ENCODE measurements around the gene KCTD6. TPM values are rescaled to one million over a fixed set of nuclear protein-coding genes. Genes with fewer than 3 reads are reported as not detected.
"Not testable (repeated sequence)": the region's sequence is repeated elsewhere in the genome, so short reads cannot be mapped to it uniquely, and the experiment has no call there.

The KCTD6 gene
- total RNA-seq, 2 experiments from 2014 or later = 5.6 to 5.8 TPM

DNA sequence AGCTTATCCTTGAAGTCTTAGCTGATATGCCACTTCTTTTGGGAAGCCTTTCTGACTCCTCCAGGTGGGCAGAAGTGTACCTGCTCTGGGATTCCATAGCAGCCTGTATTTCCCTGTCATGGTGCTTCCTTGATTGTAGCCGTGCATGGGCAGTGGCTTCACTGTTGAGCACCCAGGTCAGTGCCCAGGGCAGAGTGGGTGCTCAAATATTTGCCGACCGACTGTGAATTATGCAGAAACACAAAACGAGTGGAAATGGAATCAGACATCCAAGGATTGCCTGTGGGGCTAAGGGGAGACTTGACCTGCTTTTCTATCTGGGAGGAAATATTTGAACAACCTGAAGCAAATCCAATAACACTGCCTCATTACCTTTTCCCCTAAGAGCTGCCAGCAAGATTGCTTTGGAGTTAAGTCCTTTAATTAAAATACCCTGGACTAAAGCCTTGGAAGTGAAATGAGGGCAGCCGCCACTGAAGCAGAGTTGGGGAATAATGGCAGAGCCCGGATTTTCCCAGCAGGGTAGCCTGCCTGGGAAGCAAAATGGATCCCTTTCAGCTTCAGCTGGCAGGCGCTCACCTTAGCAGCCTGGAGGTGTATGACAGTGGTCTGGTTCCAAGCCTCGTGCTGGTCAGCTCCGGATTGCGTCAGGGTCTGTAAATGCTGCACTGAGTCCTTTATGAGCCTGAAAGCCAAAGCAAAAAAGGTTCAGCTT, 30.2 kb downstream of the KCTD6 start:
- TF ChIP-seq, protein P1, sequence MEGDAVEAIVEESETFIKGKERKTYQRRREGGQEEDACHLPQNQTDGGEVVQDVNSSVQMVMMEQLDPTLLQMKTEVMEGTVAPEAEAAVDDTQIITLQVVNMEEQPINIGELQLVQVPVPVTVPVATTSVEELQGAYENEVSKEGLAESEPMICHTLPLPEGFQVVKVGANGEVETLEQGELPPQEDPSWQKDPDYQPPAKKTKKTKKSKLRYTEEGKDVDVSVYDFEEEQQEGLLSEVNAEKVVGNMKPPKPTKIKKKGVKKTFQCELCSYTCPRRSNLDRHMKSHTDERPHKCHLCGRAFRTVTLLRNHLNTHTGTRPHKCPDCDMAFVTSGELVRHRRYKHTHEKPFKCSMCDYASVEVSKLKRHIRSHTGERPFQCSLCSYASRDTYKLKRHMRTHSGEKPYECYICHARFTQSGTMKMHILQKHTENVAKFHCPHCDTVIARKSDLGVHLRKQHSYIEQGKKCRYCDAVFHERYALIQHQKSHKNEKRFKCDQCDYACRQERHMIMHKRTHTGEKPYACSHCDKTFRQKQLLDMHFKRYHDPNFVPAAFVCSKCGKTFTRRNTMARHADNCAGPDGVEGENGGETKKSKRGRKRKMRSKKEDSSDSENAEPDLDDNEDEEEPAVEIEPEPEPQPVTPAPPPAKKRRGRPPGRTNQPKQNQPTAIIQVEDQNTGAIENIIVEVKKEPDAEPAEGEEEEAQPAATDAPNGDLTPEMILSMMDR (IDR thresholded peaks at IDR 0.05) = no peak
- ChIA-PET POLR2A (no interaction called here), CTCF (interaction anchor here (0.9 to 1.3 kb wide), 2 partner anchors 11 to 58 kb away, joined by 3 read pairs; no protein-coding TSS in a partner anchor)
- no peaks in the 10 kb centered on the region for H3K36me3 Mint-ChIP-seq (ENCODE audit: low read depth)
- H3K4me3 Mint-ChIP-seq = no peak overlapping the region
- no peak overlapping the region for H3K27ac Mint-ChIP-seq
- intact Hi-C loops (cut with micrococcal nuclease) = no loop called here
- H3K27me3 Mint-ChIP-seq = no peaks in the 10 kb centered on the region
- H3K9me3 Mint-ChIP-seq = no peaks in the 10 kb centered on the region
- no peak for ATAC-seq
- DNase-seq = no peak
- peaks cover 2% of the 10 kb centered on the region for H3K4me1 Mint-ChIP-seq (ENCODE audit: low read depth)

DNA sequence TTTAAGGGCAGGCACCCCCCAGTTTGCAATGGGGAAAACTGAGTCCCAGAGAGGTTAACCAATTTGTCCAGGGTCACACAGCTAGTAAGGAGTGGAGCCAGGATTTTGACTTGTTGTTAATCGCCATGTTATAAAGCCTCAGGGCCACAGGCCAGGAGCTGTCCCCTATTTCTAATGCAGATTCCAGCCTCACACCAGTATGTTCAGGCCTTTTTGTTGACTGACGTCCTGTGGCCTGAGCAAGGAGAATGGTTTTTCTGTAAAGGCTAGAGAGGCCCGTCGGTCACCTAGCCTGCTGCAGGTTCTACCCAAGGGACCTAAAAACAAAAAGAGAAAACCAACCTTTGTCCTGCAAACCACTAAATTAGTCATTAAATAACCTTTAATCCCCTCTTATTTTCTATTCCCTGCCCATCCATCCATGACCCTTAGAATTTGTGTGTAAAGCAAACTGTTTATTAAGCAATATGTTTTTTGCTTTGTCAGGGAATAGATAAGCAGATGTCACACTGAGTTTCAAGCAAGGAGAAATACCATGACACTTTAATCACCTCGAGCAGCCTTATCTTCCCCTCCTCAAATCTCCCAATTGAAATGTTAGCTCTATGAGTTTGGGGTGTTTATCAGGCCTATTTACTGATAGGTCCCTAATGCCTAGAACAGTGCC, 31.0 kb downstream of the KCTD6 start:
- POLR2A ChIA-PET = no interaction called here

DNA sequence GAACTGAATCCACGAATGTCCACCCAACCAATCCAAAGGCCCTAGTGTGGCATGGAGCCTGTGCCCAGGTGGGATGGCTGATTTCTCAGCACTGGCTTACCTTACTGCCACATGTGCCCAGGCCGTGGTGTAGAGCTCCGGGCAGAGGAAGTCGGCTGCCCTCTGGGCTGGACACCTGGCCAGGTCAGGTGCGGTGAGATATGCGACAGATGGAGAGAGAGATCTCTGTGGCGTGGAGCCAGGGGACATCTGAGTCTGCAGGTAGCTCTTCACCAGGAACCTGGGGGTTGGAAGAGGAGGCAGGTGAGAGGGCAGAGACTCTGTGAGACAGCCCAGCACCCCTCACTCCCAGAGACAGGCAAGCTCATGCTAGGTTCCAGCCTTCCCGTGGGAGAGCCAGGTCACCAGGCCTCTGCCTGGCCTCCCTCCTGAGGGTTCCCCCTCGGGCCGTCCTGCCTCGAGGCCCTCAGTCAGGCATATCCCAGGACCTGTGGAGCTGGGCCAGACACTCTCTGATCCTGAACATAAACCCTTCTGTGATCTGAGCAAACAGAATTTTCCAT, 32.5 kb downstream of the KCTD6 start:
- Mint-ChIP-seq H3K4me1 (ENCODE audit: low read depth) (peaks cover 2% of the 10 kb centered on the region), H3K4me3 (no peak overlapping the region), H3K36me3 (ENCODE audit: low read depth) (no peaks in the 10 kb centered on the region), H3K27ac (no peak overlapping the region), H3K27me3 (no peaks in the 10 kb centered on the region), H3K9me3 (no peaks in the 10 kb centered on the region)
- intact Hi-C loops (cut with micrococcal nuclease) = no loop called here
- DNase-seq = no peak
- ChIA-PET CTCF (interaction anchor here (1.1 to 1.5 kb wide), 4 partner anchors 9 to 217 kb away, joined by 3 to 4 read pairs (median 3); no protein-coding TSS in a partner anchor), POLR2A (no interaction called here)
- no peak for ATAC-seq
- TF ChIP-seq, protein P1 (IDR thresholded peaks at IDR 0.05) = no peak

More for the DNA sequence above, 31.0 kb downstream of the KCTD6 start:
- ATAC-seq (no peak), DNase-seq (no peak)
- H3K4me3 Mint-ChIP-seq = no peak overlapping the region
- H3K4me1 Mint-ChIP-seq (ENCODE audit: low read depth) = peaks cover 2% of the 10 kb centered on the region
- no peaks in the 10 kb centered on the region for H3K9me3 Mint-ChIP-seq
- no peaks in the 10 kb centered on the region for H3K36me3 Mint-ChIP-seq (ENCODE audit: low read depth)
- no peaks in the 10 kb centered on the region for H3K27me3 Mint-ChIP-seq
- no peak overlapping the region for H3K27ac Mint-ChIP-seq
- TF ChIP-seq, protein P1 (IDR thresholded peaks at IDR 0.05) = no peak
- CTCF ChIA-PET = interaction anchor here (0.9 to 1.3 kb wide), 2 partner anchors 10 to 59 kb away, joined by 3 read pairs; no protein-coding TSS in a partner anchor
- intact Hi-C loops (cut with micrococcal nuclease) = no loop called here

DNA sequence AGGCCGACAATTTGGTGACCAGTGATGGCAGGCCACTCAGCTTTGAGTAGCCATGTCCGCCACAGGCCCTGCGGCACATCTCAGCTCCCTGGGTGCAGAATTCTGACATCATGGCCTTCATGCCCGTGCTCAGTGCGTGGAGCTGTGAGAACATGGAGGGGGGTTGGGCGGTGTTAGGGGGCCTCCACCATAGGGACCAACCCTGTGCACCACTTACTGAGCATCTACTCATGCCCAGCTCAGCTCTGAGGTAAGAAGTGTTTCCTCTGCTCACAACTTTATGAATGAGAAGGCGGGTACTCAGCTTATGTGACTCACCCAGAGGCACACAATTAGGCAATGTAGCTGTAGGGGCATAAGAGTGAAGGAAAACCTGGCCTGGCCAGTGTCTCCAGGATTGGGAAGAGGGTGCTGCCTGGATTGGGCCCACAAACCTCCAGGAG, 34.6 kb downstream of the KCTD6 start:
- ChIA-PET CTCF (interaction anchor here (0.6 to 1.0 kb wide), 2 partner anchors 27 to 34 kb away, joined by 3 to 5 read pairs; partner anchors contain the start of gene KCTD6), POLR2A (no interaction called here)
- TF ChIP-seq, protein P1 (IDR thresholded peaks at IDR 0.05) = no peak
- H3K4me1 Mint-ChIP-seq (ENCODE audit: low read depth) = no peaks in the 10 kb centered on the region
- intact Hi-C loops (cut with micrococcal nuclease) = no loop called here
- H3K9me3 Mint-ChIP-seq = no peaks in the 10 kb centered on the region
- H3K36me3 Mint-ChIP-seq (ENCODE audit: low read depth) = no peaks in the 10 kb centered on the region
- H3K27me3 Mint-ChIP-seq = no peaks in the 10 kb centered on the region
- no peak overlapping the region for H3K27ac Mint-ChIP-seq
- DNase-seq = no peak
- ATAC-seq = peak; percentile 37
- H3K4me3 Mint-ChIP-seq = no peak overlapping the region

DNA sequence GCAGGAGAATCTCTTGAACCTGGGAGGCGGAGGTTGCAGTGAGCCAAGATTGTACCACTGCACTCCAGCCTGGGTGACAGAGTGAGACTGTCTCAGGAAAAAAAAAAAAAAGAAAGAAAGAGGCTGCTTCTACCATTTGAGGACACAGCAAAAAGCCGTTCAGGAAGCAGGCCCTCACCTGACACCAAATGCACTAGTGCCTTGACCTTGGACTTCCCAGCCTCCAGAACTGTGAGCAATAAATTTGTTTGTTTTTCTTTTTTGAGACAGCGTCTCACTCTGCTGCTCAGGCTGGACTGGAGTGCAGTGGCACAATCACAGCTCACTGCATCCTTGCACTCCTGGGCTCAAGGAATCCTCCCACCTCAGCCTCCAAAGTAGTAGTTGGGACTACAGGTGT, 35.5 kb downstream of the KCTD6 start:
- DNase-seq; H3K36me3 Mint-ChIP-seq (ENCODE audit: low read depth); POLR2A ChIA-PET; H3K4me1 Mint-ChIP-seq (ENCODE audit: low read depth); ATAC-seq; H3K27ac Mint-ChIP-seq; H3K4me3 Mint-ChIP-seq; H3K9me3 Mint-ChIP-seq; intact Hi-C loops (cut with micrococcal nuclease); H3K27me3 Mint-ChIP-seq: not testable (repeated sequence)
- CTCF ChIA-PET = interaction anchor here (1.0 kb wide), 1 partner anchor 36 kb away, joined by 4 read pairs; no protein-coding TSS in a partner anchor

Data from activated CD8-positive, alpha-beta T cell treated with anti-CD3 and anti-CD28 coated beads for 36 hours (primary cell).